ENCODE measurements around the gene B4GALNT2.
"Not testable (repeated sequence)": the region's sequence is repeated elsewhere in the genome, so short reads cannot be mapped to it uniquely, and the experiment has no call there.

B4GALNT2 gene

GRCh38 chr17:49183341-49183740, 50.8 kb downstream of the B4GALNT2 start:
- DNase-seq = no peak

GRCh38 chr17:49183801-49184200, 51.2 kb downstream of the B4GALNT2 start:
- no peak for DNase-seq

GRCh38 chr17:49184522-49184921, 52.0 kb downstream of the B4GALNT2 start:
- not testable (repeated sequence) for DNase-seq

GRCh38 chr17:49185381-49185780, 52.8 kb downstream of the B4GALNT2 start:
- DNase-seq = not testable (repeated sequence)

GRCh38 chr17:49187301-49187700, 54.7 kb downstream of the B4GALNT2 start:
- no peak for DNase-seq

- no peak for DNase-seq
These were observed 58.4 kb downstream of the B4GALNT2 start for GRCh38 chr17:49190932-49191331.

- no peak for DNase-seq
These were observed 58.9 kb downstream of the B4GALNT2 start for GRCh38 chr17:49191409-49191916.

GRCh38 chr17:49191917-49192741, 59.6 kb downstream of the B4GALNT2 start:
- DNase-seq = peak; percentile 93

- no peak for DNase-seq
These were observed 61.1 kb downstream of the B4GALNT2 start for GRCh38 chr17:49193513-49194296.

- no peak for DNase-seq
These were observed 61.7 kb downstream of the B4GALNT2 start for GRCh38 chr17:49194297-49194607.

- DNase-seq = no peak
These were observed 63.2 kb downstream of the B4GALNT2 start for GRCh38 chr17:49195751-49196150.

- no peak for DNase-seq
These were observed 64.0 kb downstream of the B4GALNT2 start for GRCh38 chr17:49196520-49196919.

- no peak for DNase-seq
These were observed 64.9 kb downstream of the B4GALNT2 start for GRCh38 chr17:49197346-49197998.

- no peak for DNase-seq
These were observed 65.6 kb downstream of the B4GALNT2 start for GRCh38 chr17:49198211-49198610.

GRCh38 chr17:49200423-49201083, 68.0 kb downstream of the B4GALNT2 start:
- no peak for DNase-seq

- DNase-seq = no peak
These were observed 68.9 kb downstream of the B4GALNT2 start for GRCh38 chr17:49201481-49201927.

- DNase-seq = no peak
These were observed 71.2 kb downstream of the B4GALNT2 start for GRCh38 chr17:49203796-49204195.

- no peak for DNase-seq
These were observed 71.9 kb downstream of the B4GALNT2 start for GRCh38 chr17:49204516-49204915.

GRCh38 chr17:49209061-49209571, 76.5 kb downstream of the B4GALNT2 start:
- no peak for DNase-seq

- DNase-seq = peak; percentile 54
These were observed 77.8 kb downstream of the B4GALNT2 start, which contains the start of the genes ABI3 and GNGT2 for GRCh38 chr17:49210158-49211029. Gene ABI3 (plus strand): TSS chr17:49210707. CDS start chr17:49210725, 18 bp downstream. Gene GNGT2 (minus strand): TSS chr17:49210574. CDS start chr17:49207422, 3,152 bp downstream.

GRCh38 chr17:49213399-49213798, 80.8 kb downstream of the B4GALNT2 start:
- DNase-seq = no peak
